ENCODE data around the gene SNX10.

Gene SNX10

DNA sequence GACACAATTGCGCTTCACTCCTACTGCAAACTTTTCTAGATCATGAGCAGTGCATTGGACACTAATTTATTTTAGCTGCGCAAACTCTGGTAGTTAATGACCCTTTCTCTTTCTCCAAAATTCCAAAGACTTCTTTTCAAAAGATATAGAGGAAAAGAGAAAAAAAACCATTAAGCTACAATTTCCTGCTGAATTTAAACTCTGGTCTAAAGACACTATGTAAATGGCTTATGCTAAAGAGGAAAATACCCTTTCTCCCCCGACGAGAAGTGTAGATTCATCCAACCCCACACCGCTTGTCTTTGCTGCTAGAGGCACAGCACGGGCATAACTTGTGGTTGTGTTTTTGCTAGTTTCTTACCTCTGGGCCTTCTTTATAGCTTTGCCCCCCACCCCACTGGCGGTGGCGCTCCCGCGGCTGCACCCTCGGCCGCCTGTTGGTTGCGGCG, 84.1 kb downstream of the SNX10 start:
- H3K4me3 ChIP-seq (ENCODE audit: low read depth, low read length), result no peak overlapping the region
- TF ChIP-seq, protein P1, sequence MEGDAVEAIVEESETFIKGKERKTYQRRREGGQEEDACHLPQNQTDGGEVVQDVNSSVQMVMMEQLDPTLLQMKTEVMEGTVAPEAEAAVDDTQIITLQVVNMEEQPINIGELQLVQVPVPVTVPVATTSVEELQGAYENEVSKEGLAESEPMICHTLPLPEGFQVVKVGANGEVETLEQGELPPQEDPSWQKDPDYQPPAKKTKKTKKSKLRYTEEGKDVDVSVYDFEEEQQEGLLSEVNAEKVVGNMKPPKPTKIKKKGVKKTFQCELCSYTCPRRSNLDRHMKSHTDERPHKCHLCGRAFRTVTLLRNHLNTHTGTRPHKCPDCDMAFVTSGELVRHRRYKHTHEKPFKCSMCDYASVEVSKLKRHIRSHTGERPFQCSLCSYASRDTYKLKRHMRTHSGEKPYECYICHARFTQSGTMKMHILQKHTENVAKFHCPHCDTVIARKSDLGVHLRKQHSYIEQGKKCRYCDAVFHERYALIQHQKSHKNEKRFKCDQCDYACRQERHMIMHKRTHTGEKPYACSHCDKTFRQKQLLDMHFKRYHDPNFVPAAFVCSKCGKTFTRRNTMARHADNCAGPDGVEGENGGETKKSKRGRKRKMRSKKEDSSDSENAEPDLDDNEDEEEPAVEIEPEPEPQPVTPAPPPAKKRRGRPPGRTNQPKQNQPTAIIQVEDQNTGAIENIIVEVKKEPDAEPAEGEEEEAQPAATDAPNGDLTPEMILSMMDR (IDR thresholded peaks at IDR 0.05; ENCODE audit: low read depth, low read length, missing control alignments), result no peak
- no peak for DNase-seq (ENCODE audit: low read depth)
- in situ Hi-C loops (cut with HindIII; ENCODE audit: low sequenced_read_pairs), result loop anchor here (25.0 kb wide), 1 partner anchor 488 kb away; no protein-coding TSS in a partner anchor

DNA sequence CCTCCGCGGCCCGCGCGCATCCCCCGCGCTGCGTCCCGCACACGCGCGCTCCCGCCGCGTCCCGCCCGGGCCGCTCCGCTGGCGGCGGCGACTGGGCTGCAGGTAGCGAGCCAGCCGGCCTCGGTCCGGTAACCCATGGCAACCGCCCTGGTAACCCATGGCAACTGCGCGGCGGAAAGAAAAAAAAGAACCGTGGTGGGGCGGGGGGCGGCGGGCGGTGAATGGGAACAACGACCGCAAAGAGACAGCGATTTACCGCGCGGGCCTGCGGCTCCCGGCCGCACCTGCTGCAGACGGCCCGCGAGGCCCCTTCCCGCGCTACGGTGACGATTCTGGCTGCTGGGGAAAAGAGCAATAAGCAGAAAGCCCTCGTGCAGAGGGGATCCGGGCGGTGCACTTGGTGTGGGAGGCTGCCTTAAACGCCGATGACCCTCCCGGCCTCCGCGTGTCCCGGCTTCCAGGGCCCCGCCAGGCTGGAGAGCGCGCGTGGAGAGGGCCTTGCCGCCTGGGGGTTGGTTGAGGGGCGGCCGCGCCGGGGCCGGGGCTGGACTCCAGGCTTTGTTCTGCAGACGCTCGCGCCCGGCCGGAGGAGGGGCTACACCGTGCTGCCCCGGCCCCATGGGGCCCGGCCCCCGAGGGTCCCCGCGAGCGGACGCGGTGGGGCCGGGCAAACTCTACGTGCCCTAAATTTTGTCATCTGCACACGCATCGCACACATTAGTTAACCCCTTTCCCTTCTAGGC, 84.7 kb downstream of the SNX10 start:
- peak overlapping the region; percentile 2 for H3K4me3 ChIP-seq (ENCODE audit: low read depth, low read length)
- DNase-seq (ENCODE audit: low read depth), result no peak
- in situ Hi-C loops (cut with HindIII; ENCODE audit: low sequenced_read_pairs), result loop anchor here (25.0 kb wide), 1 partner anchor 489 kb away; no protein-coding TSS in a partner anchor
- TF ChIP-seq, protein P1 (IDR thresholded peaks at IDR 0.05; ENCODE audit: low read depth, low read length, missing control alignments), result no peak

DNA sequence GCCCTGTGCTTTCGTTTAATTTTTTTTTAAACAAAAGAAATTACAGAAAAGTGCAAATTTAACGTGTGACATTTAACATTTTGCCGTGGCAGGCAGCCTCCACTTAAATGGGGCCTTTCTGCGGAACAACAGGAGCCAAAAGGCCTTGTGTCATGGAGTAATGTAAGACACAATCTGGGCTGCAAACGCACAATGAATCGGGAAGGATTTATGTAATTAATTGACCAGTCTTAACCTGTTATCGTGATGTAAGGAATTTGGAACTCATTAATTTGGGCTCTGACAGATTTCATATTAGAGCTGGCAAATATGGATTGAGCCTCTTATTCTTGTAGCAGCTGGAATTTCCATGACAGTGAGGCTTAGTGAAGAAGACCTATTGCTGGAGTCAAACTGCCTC, 86.4 kb downstream of the SNX10 start:
- in situ Hi-C loops (cut with HindIII; ENCODE audit: low sequenced_read_pairs), result loop anchor here (25.0 kb wide), 1 partner anchor 491 kb away; no protein-coding TSS in a partner anchor
- TF ChIP-seq, protein P1 (IDR thresholded peaks at IDR 0.05; ENCODE audit: low read depth, low read length, missing control alignments), result no peak
- no peak overlapping the region for H3K4me3 ChIP-seq (ENCODE audit: low read depth, low read length)
- DNase-seq (ENCODE audit: low read depth), result no peak

DNA sequence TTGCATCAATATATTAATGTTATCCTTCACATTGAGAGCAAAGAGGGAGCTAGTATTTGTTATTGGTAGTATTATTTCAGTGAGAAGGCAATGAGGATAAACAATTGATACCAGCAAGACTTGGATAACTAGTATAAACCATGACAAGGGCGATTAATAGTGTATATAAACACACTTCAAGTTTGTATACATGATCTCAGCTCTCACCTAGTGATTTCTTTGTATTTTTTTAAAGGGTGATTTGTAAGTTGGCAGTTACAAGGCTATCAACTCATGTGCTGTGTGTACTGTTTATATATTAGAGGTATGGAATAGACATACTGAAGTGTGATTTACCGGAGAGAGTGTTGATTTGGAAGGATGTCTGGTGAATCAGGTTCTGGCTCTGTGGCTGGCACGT, 88.0 kb downstream of the SNX10 start:
- in situ Hi-C loops (cut with HindIII; ENCODE audit: low sequenced_read_pairs), result loop anchor here (25.0 kb wide), 1 partner anchor 492 kb away; no protein-coding TSS in a partner anchor
- TF ChIP-seq, protein P1 (IDR thresholded peaks at IDR 0.05; ENCODE audit: low read depth, low read length, missing control alignments), result no peak
- no peak for DNase-seq (ENCODE audit: low read depth)
- no peak overlapping the region for H3K4me3 ChIP-seq (ENCODE audit: low read depth, low read length)

DNA sequence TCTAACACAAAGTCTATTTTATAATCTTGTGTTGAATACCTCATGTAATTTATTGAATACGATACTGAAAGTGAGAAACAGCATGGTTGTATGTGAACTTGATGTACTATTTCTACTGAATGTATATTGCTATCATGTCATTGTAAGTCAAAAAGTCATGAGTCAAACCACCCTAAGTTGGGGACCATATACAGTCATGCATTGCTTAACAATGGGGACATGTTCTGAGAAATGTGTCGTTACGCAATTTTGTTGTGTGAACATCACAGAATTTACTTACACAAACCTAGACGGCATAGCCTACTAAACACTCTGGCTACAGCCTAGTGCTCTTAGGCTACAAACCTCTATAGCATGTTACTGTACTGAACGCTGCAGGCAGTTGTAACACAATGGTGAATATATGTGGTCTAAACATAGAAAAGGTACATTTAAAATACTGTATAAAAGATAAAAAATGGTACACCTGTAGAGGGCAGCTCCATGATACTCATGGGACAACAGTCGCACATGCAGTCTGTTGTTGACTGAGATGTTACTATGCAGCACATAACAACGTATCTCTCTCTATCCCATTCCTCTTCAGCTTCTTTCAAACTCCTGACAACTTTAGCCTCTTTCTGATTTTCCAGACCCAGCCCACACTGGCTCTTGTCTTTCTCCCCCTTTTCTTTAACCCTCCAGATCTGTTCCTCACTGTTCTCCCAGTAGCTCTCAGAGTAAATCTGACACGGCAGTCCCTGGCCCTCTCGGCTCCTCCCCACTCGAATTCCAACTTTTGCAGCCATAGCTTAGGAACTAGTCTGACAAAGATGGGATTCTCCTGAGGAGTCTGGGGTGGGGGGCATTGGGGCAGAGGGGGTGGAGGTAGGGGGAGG, 90.1 kb downstream of the SNX10 start:
- no peak overlapping the region for H3K4me3 ChIP-seq (ENCODE audit: low read depth, low read length)
- TF ChIP-seq, protein P1 (IDR thresholded peaks at IDR 0.05; ENCODE audit: low read depth, low read length, missing control alignments), result no peak
- in situ Hi-C loops (cut with HindIII; ENCODE audit: low sequenced_read_pairs), result loop anchor here (25.0 kb wide), 1 partner anchor 494 kb away; no protein-coding TSS in a partner anchor
- DNase-seq (ENCODE audit: low read depth), result no peak

DNA sequence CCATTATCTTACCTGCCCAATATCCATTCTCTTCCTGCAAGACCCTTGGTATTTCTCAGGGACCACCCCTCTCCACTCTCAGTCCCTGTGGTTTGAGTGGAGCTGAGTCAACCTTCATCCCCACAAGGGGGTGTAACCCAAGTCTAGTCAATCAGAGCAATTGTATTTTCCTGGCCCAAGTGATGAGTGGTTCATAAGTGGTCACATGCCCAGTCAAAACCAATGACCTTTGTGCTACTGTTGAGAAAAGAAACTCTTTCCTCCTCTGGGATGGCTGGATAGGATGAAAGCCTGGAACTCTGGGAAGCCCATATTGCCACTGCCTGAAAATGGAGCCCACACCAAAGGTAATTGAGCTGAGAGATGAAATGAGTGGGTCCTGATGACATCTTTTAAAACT, 93.6 kb downstream of the SNX10 start:
- in situ Hi-C loops (cut with HindIII; ENCODE audit: low sequenced_read_pairs), result loop anchor here (5.0 to 25.0 kb wide), 2 partner anchors 498 to 777 kb away; no protein-coding TSS in a partner anchor
- H3K4me3 ChIP-seq (ENCODE audit: low read depth, low read length), result no peak overlapping the region
- TF ChIP-seq, protein P1 (IDR thresholded peaks at IDR 0.05; ENCODE audit: low read depth, low read length, missing control alignments), result no peak
- no peak for DNase-seq (ENCODE audit: low read depth)
